AG09319 (cell line): ENCODE measurements around the gene ZMIZ1.

Source experiments
- DNase-seq: peaks from one replicate; pipeline ENCODE4 v3.0.0-alpha.2; 2010; ENCODE audit warnings: low read depth; ENCODE audit errors: extremely low read depth
- TF ChIP-seq, protein P1 (sequence below): IDR thresholded peaks from 2 replicates; pipeline ENCODE4 v1.5.1; 2011; ENCODE audit warnings: low read depth, mild to moderate bottlenecking, inconsistent platforms, low read length, moderate library complexity

Gene ZMIZ1

DNA sequence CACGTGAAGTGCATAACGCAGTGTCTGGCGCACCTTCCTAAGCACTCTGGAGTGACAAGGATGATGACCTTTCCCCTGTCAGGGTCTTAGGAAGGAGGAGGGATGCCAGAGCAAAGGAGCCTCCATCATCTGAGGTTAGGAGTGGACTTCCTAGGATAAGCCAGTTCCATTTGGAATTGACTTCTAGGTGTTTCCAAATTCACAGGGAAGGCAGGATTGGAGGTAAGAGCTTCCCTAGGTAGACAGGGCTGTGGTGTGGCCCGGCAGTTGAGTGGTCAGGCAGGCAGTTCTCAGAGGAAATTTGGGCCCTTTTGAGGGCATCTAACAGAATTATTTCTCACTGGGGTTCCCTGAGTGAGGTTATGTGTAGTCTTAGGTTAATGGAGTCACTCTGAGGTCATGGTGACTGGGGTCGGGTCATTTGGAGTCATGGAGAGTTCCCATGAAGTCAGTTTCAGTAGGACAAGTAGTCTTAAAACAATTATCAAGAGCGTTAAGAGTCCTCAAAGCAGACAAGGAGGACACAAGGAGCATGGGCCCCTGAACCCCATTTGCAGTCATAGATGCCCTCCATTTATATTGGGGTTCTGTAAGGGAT is 286.8 kb downstream of the ZMIZ1 start:
- TF ChIP-seq, protein P1, sequence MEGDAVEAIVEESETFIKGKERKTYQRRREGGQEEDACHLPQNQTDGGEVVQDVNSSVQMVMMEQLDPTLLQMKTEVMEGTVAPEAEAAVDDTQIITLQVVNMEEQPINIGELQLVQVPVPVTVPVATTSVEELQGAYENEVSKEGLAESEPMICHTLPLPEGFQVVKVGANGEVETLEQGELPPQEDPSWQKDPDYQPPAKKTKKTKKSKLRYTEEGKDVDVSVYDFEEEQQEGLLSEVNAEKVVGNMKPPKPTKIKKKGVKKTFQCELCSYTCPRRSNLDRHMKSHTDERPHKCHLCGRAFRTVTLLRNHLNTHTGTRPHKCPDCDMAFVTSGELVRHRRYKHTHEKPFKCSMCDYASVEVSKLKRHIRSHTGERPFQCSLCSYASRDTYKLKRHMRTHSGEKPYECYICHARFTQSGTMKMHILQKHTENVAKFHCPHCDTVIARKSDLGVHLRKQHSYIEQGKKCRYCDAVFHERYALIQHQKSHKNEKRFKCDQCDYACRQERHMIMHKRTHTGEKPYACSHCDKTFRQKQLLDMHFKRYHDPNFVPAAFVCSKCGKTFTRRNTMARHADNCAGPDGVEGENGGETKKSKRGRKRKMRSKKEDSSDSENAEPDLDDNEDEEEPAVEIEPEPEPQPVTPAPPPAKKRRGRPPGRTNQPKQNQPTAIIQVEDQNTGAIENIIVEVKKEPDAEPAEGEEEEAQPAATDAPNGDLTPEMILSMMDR, result no peak
- no peak for DNase-seq

DNA sequence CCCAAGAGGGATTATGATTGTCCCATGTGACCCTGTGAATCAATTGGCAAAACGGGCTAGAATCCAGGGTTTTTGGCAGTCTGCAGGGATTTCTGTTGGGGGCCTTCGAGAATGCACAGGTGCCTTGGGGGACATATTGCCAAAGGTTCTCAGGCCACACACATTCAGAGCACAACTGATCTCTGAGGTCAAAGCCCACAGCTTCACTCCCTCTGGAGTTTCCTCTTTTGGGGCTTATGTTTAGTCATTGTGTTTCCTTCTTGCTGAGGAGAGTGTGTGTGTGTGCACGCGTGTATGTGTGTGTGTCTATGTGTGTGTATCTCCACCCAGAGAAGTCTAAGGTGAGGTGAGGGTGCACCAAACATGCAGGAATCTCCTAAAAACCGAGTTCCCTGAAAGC is 287.3 kb downstream of the ZMIZ1 start:
- TF ChIP-seq, protein P1, result no peak
- no peak for DNase-seq

DNA sequence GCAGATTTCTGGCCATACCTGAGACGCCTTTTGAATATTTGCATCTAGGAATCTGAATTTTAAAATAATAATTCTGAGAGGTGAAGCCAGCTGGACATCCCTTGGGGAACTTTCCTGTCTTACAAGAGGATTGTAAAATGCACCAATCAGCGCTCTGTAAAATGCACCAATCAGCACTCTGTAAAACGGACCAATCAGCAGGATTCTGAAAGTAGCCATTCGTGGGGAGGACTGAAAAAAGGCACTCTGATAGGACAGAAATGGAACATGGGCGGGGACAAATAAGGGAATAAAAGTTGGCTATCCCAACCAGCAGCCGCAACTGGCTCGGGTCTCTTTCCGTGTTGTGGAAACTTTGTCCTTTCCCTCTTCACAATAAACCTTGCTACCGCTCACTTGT is 288.4 kb downstream of the ZMIZ1 start:
- TF ChIP-seq, protein P1, result no peak
- no peak for DNase-seq

DNA sequence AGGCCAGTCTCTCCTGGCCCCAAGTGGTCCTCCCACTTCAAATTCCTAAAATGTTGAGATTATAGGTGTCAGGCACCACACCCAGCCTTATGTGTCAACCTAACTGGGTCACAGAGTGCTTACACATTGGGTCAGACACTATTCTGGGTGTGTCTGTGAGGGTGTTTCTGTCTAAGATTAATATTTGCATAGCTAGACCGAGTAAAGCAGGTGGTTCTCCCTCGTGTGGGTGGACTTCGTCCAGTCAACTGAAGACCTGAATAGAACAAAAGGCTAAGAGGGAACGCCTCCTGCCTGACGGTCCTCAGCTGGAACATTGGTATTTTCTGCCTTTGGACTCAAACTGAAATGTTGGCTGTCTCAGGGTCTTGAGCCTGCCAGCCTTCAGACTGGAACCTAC is 290.0 kb downstream of the ZMIZ1 start:
- DNase-seq, result no peak
- TF ChIP-seq, protein P1, result no peak

DNA sequence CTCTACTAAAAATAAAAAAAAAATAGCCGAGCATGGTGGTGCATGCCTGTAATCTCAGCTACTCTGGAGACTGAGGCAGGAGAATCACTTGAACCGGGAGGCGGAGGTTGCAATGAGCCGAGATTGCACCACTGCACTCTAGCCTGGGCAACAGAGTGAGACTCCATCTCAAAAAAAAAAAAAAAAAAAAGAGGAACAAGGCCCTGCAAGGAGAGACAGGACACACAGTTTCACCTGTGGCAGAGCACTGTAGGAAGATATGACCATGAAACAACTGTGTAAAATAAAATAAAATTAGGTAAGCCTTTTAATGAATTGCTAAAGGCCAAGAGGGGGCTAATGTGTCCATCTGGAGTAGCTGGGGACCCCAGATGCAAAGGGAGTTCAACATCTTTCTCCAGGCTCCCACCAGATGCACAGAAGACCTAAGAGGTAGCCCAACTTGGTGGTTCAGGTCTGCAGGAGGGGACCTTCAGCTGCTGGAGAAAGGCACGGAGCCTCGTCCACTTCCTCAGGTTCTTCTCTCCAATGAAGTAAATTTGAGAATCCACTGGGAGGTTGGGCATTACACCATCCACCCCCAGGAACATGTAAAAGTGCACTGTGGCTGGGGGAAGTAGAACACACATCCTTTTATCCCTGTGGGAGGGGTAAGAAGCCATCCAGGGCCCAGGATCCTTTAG is 291.2 kb downstream of the ZMIZ1 start:
- TF ChIP-seq, protein P1, result no peak
- DNase-seq, result no peak

DNA sequence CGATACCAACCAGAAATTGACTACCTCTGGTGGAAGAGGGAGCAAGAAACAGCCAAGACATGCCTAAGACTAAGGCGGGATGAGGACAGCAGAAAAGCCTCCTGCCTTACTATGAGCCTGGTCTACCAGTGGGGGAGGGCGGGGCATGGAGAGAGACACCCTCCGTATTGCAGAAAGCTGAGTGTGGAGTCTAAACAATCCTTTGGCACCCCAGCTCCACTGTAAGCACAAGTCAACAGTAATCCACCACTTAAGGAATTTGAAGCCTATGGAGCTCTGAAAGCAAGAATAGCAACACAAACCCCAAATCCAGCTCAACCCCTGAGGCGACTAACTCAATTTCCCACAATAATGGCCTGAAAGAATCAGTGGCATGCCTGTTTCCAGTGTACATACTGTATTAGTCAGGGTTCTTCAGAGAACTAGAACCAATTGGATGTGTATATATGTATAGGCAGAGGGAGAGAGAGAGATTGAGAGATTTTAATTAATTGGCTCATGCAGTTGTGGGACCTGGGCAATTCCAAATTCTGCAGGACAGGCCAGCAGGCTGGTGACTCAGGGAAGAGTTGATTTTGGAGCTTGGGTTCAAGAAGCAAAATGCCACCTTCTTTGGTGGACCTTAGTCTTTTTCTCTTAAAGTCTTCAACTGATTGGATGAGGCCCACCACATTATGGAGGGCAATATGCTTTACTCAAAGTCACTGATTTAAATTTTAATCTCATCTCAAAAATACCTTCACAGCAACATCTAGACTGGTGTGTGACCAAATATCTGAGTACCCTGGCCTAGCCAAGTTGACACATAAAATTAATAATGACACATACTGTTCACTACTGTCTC is 292.0 kb downstream of the ZMIZ1 start:
- no peak for DNase-seq

More for the DNA sequence above, 292.0 kb downstream of the ZMIZ1 start:
- TF ChIP-seq, protein P1, result no peak
